Measurements from ENCODE around the gene ZNF296.
A peak's percentile ranks its signal among the peaks of the same experiment; 100 is the strongest.

Gene ZNF296

GRCh38 chr19:45104658-45105349 is 28.5 kb upstream of the ZNF296 start:
- Histone ChIP-seq H3K4me3 (ENCODE audit: low read depth, low read length) (no peak overlapping the region), H3K27me3 (no peaks in the 10 kb centered on the region), H3K4me1 (peaks cover 20% of the 10 kb centered on the region), H3K9me3 (no peaks in the 10 kb centered on the region), H3K36me3 (peaks cover 13% of the 10 kb centered on the region)
- no peak for TF ChIP-seq CTCF (IDR thresholded peaks at IDR 0.05; ENCODE audit: low read depth, low read length)
- no peak for DNase-seq

- peaks cover 18% of the 10 kb centered on the region for H3K36me3 ChIP-seq
- H3K4me3 ChIP-seq (ENCODE audit: low read depth, low read length), result no peak overlapping the region
- no peak for DNase-seq
- H3K9me3 ChIP-seq, result no peaks in the 10 kb centered on the region
- H3K4me1 ChIP-seq, result peaks cover 31% of the 10 kb centered on the region
- peak; percentile 11; the same call in 1 of the 2 replicates for TF ChIP-seq CTCF (IDR thresholded peaks at IDR 0.05; ENCODE audit: low read depth, low read length)
- no peaks in the 10 kb centered on the region for H3K27me3 ChIP-seq
Observed at GRCh38 chr19:45103508-45104319, 27.4 kb upstream of the ZNF296 start.

GRCh38 chr19:45103156-45103507 is 26.9 kb upstream of the ZNF296 start:
- no peak for TF ChIP-seq CTCF (IDR thresholded peaks at IDR 0.05; ENCODE audit: low read depth, low read length)
- Histone ChIP-seq H3K36me3 (peaks cover 18% of the 10 kb centered on the region), H3K9me3 (no peaks in the 10 kb centered on the region), H3K4me3 (ENCODE audit: low read depth, low read length) (no peak overlapping the region; the same call in 1 of the 2 replicates), H3K4me1 (peaks cover 36% of the 10 kb centered on the region), H3K27me3 (no peaks in the 10 kb centered on the region)
- DNase-seq, result peak; percentile 64

- no peak for TF ChIP-seq CTCF (IDR thresholded peaks at IDR 0.05; ENCODE audit: low read depth, low read length)
- Histone ChIP-seq H3K4me1 (peaks cover 42% of the 10 kb centered on the region), H3K9me3 (no peaks in the 10 kb centered on the region), H3K27me3 (no peaks in the 10 kb centered on the region), H3K36me3 (peaks cover 18% of the 10 kb centered on the region), H3K4me3 (ENCODE audit: low read depth, low read length) (no peak overlapping the region)
- DNase-seq, result no peak
Observed at GRCh38 chr19:45102481-45102880, 26.2 kb upstream of the ZNF296 start.

GRCh38 chr19:45101806-45102205 is 25.5 kb upstream of the ZNF296 start:
- peaks cover 42% of the 10 kb centered on the region for H3K4me1 ChIP-seq
- H3K4me3 ChIP-seq (ENCODE audit: low read depth, low read length), result no peak overlapping the region
- no peak for TF ChIP-seq CTCF (IDR thresholded peaks at IDR 0.05; ENCODE audit: low read depth, low read length)
- H3K36me3 ChIP-seq, result peaks cover 18% of the 10 kb centered on the region
- H3K27me3 ChIP-seq, result no peaks in the 10 kb centered on the region
- H3K9me3 ChIP-seq, result no peaks in the 10 kb centered on the region
- no peak for DNase-seq

GRCh38 chr19:45100846-45101252 is 24.6 kb upstream of the ZNF296 start:
- Histone ChIP-seq H3K36me3 (peaks cover 18% of the 10 kb centered on the region), H3K4me1 (peaks cover 42% of the 10 kb centered on the region), H3K27me3 (no peaks in the 10 kb centered on the region), H3K9me3 (no peaks in the 10 kb centered on the region), H3K4me3 (ENCODE audit: low read depth, low read length) (no peak overlapping the region)
- no peak for TF ChIP-seq CTCF (IDR thresholded peaks at IDR 0.05; ENCODE audit: low read depth, low read length)
- no peak for DNase-seq
